Skin epidermis (tissue), 12 donors: ENCODE measurements around the gene TRPV4.

ENCODE experiments used
- H3K27ac ChIP-seq, 21 experiments: fragments of 200-600 bp; sonication (generic) in 11 of 21; one replicate each; pipeline ENCODE4 v1.5.0; 2020; ENCODE audit warnings: mild to moderate bottlenecking in 3 of 21, inconsistent platforms in 2 of 21, moderate library complexity in 2 of 21
- H3K4me3 ChIP-seq, 7 experiments: fragments of 200-600 bp; sonication (generic) in 2 of 7; one replicate each; pipeline ENCODE4 v1.5.0; 2020; ENCODE audit warnings: inconsistent platforms in 2 of 7, mild to moderate bottlenecking in 2 of 7, moderate library complexity in 1 of 7

TRPV4 gene

DNA sequence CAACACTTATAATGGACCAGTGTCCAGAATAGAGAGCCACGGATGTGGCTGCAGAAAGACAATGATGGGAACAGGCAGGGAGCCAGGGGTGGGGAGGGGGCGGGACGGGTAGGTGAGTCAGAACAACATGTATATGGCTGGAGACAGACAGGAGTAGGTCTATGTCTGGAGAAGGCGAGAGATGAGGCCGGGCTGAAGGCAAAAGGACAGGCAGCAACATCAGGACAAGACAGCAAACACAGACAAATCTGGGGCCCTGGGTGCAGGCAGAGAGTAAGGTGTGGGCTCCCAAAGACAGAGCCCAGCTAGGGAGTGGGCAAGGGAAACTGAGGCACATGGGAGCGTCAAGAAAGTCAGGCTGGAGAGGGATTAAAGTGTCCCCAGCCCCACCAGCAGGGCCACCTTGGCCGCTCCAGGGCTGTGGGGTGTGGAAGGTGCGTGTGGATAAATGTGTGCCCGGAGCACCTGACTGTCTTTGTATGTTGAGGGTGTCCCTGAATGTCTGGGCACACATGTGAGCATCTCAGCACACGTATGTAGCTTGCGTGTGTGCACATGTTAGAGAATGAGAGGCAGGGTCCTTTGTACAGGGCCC lies 75.4 kb downstream of the TRPV4 start:
- H3K27ac ChIP-seq = no peak overlapping the region
- no peak overlapping the region for H3K4me3 ChIP-seq

DNA sequence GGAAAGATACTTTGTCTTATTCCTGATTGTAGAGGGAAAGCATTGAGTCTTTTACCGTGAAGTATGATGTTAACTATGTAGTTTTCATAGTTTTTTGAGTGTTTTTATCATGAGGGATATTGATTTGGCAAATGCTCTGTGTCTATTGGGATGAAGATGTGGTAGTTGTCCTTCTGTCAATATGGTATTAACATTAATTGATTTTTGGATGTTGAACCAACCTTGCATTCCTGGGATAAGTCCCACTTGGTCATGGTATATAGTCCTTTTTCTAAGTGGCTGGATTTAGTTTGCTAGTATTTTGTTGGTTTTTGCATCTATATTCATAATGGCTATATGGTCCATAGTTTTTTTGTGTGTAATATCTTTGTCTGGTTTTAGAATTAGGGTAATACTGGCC lies 76.7 kb downstream of the TRPV4 start:
- Histone ChIP-seq H3K4me3 (no peak overlapping the region), H3K27ac (no peak overlapping the region)

GRCh38 chr12:109753959-109754358 lies 79.2 kb downstream of the TRPV4 start:
- Histone ChIP-seq H3K4me3 (no peak overlapping the region), H3K27ac (no peak overlapping the region)

DNA sequence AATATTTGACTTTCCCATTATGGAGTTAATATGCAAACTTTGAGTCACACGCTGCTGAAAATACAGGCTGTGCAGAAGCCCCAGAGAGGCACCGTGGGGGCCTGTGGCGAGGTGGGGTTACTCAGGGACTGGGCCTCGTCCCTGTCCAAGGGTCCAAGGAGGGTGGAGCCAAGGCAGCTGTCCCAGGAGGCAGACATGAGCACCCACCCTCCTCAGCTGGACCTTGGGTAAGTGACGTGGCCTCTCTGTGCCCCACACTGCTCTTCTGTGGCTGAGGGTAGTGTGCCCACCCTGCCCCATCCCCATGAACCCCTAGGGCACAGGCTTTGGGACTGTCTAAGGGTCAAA lies 80.2 kb downstream of the TRPV4 start:
- H3K27ac ChIP-seq = no peak overlapping the region

DNA sequence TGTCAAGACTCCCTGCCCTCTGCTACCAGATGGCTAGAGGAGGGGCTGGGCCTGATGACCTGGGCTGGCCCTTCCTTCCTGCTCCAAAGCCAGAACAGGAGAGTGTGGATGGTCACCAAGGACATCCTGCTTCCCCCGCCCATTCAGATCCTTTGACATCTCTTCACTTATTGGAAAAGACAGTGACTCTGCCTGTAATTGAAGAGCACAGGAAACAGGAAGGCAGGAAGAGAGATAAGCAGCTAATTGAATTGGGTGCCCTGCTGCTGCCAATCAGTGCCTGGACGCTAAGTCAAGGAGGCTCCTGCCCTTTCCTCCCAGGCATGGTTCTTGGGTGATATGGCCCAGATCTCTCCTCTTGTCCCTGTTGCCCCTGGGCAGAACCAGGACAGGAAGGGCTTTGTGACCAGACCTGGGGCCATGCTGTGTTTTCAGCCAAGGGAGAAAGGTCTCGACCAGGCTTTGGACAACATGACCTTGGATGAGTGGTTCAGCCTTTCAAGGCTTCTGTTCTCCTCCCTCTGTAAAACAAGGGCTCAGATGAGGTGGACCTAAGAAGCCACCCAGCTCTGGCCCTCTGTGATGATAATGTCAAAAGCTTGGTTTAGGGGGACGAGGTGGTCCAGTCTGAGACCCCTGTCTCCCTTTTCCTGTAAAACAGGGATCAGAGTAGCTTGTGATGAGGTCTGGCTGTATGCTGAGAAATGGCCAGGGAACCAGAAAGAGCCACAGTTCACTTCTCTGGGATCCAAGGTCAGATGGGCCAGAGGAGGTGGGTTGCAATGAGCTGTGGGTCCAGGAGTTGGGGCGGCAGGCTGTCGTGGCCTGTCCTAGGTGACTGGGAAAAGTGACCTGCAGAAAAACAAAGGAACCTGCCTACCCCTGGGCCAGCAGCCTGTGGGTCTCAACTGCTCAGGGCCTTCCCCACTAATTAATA lies 80.8 kb downstream of the TRPV4 start:
- Histone ChIP-seq H3K27ac (no peak overlapping the region), H3K4me3 (no peak overlapping the region)

More for the DNA sequence above, 80.2 kb downstream of the TRPV4 start:
- H3K4me3 ChIP-seq = no peak overlapping the region

DNA sequence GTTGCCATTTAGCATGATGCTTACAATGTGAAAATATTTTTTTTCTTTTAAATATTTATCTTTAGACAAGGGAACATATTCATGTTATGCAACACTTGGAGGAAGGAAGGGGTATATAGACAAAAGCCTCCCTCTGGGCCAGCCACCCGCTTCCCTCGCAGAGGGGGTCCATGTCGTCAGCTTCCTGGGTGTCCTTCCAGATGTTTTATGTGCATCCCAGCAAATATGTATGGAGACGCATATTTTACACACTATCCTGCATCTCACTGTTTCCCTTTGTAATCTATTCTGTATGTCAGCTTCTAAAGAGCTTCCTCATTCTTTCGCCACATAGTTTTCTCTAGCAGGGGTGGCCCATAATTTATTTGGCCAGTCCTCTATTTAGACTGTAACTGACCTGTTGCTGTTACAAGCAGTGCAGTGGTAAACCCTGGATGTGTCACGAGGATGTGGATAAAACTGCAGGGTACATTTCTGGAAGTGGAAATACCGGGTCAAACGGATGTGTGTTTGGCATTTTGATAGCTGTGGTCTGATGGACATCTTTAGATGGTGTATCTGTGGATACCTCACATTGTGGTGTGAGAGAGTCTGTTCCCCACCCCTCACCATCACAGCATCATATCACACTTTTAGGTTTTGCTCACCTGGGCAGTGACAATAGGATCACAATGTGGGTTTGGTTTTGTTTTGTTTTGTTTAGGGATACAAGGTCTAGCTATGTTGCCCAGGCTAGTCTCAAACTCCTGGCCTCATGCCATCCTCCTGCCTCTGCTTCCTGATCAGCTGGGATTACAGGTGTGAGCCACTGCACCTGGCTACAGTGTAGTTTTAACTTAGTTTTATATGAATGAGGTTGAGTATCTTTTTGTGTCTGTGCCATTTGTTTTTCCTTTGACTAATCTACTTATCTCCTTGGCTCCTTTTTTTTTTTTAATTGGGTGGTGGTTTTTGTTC lies 87.9 kb downstream of the TRPV4 start:
- Histone ChIP-seq H3K4me3 (no peak overlapping the region), H3K27ac (no peak overlapping the region)

DNA sequence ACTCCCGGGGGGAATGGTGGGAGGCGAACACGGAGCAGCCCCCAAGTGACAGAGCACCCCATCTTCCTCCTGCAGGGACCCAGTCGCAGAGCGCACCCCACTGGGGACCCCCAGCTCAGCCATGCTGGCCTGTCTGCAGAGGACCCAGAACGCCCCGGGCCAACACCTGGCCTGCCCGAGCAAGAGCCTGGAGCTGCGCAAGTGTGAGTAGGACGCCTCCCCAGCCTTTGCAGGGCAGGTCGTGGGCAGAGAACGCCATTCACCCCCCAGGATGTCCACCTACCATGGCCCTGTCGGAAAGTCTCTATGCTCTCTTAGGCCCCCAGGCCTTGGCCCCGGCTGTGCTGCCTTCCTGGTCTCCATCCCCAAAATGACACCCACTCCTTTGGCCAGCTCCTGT lies 89.2 kb downstream of the TRPV4 start:
- Histone ChIP-seq H3K4me3 (no peak overlapping the region), H3K27ac (no peak overlapping the region)

- H3K27ac ChIP-seq = no peak overlapping the region
- no peak overlapping the region for H3K4me3 ChIP-seq
These were observed 89.9 kb downstream of the TRPV4 start for GRCh38 chr12:109743076-109743910.

DNA sequence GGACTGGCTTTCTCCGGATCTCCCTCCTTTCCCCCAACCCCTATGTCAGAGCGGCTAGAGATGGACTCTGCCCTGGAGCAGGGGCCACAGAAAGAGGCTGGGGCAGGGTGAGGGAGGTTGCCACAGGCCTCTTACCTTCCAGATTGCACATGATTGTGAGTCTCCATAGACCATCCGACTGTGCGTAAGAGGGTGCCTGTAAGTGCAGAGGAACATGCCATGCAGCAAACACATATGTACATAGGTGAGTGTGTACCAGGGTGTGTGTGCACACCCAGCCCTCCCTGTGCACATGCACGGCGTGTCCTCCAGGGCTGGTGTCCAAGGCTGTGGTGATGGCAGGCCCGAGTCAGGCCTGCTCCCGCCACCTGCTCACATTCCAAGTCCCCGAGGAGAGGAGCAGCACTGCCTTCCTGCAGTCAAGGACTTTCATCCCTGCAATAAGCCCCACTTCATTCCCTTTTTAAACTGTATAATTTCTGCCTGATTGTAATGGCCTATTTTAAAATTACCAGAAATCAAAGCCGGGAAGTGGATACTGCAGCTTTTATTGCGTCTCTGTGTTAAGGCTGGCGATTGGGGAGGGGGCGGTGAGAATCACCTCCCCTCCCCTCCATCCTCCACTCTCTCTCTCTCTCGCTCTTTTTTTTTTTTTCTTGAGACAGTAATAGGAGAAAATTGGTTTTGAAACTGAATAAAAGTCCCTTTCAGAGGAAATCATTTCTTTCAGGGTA lies 91.1 kb downstream of the TRPV4 start:
- H3K27ac ChIP-seq = no peak overlapping the region
- H3K4me3 ChIP-seq = no peak overlapping the region

- no peak overlapping the region for H3K4me3 ChIP-seq
- H3K27ac ChIP-seq = no peak overlapping the region
These were observed 91.8 kb downstream of the TRPV4 start for GRCh38 chr12:109741286-109741969.

- Histone ChIP-seq H3K27ac (no peak overlapping the region), H3K4me3 (no peak overlapping the region)
These were observed 92.4 kb downstream of the TRPV4 start for GRCh38 chr12:109740694-109741245.

DNA sequence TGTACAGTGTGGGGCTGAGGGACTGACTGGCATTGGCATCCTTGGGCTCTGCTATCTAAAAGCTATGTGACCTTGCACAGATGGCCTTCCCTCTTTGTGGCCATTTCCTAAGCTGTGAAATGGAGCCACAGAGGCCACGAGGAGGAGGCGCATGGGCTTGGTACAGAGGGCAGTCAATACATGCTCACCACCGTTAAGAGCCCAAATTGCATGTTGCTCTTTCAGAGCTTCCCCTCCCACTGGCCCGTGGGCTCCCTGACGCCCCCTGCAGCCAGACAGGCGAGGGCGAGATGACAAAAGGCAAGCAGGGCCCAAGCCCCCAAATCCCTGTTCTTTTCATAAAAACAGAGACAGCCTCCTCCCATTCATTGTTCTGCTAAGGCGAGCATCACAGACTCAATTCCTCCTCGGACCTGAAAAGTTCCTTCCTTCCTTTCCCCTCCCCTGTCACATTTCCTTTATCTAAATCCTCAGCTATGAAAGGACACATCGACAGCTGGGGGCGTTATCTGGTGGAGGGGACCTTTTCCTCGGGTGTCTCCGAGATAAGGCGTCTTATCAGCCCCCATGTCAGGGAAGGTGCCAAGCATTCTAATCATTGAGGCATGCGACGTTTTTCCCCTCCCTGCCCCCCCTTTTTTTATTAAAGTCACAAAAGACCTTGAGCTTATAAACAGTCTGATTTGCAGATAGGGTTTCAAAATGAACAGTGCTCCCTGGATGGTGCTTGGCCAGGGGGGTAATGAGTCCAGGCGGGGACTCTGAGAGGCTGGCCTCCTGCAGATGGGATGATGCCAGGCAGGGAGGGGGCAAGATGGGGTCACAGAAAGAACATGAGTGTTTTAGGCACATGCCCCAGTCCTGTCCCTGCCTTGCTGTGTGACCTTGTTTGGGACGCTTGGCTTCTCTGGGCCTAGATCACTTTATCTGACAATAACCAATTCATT lies 93.2 kb downstream of the TRPV4 start:
- Histone ChIP-seq H3K4me3 (no peak overlapping the region), H3K27ac (no peak overlapping the region)

DNA sequence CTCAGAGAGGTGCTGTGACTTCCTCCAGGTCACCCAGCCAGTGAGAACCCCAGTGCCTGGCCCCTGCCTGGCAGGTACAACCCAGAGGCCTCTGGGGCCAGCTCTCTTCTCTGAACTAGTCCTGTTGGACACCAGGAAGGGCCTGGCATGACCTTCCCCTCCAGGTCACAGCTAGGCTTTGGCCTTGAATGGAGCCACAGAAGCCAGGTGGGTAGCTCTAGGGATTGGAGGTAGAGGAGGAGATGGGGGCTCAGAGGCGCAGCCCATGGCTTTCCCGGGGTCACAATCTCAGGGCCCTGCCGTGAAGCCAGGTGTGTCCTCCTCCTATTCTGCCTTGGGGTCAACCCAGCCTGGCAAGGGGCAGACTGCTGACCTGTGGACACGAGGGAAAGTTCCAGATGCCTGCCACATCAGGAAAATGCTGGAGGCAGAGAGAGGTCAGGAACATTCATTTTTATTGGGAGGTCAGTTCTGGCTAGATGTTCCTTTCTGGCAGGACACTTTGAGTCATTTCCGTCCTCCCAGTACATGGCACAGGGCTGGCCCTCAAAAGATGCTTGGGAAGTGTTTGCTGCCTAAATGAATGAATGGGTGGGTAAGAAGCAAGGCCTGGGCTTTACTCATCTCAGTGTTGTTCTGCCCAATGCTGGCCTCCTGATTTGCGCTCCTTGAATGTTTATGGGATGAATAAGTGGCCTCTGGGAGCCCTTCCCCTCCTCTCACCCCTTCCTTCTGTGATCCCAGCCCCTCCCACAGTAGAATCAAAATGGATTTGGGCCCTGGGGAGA lies 94.1 kb downstream of the TRPV4 start:
- Histone ChIP-seq H3K4me3 (no peak overlapping the region), H3K27ac (no peak overlapping the region)

- H3K27ac ChIP-seq = no peak overlapping the region
These were observed 95.0 kb downstream of the TRPV4 start for GRCh38 chr12:109738209-109738608.

GRCh38 chr12:109737631-109738030 lies 95.6 kb downstream of the TRPV4 start:
- Histone ChIP-seq H3K4me3 (no peak overlapping the region), H3K27ac (no peak overlapping the region)

More at GRCh38 chr12:109738209-109738608, 95.0 kb downstream of the TRPV4 start:
- no peak overlapping the region for H3K4me3 ChIP-seq

DNA sequence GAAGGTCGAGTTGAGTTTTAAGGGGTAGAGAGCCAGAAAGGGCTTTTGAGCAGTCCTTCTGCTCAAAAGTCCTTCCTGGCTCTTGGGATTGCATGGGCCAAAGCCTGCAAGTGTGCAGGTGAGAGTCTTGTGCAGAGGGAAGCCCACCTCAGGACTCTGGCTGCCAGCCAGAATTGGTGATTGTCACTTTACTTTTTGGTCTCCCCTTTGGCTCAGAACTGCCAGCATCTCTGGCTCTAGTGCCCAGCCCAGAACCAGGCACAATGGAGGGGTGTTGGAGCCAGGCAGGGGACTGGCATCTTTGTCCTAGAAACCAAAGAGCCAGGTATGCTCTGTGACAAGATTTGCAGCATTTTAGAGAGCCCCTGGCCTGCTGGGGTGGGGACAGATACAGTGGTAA lies 96.1 kb downstream of the TRPV4 start:
- Histone ChIP-seq H3K27ac (no peak overlapping the region), H3K4me3 (no peak overlapping the region)
